Body of pancreas (tissue), 4 donors: ENCODE results near the gene POFUT1. TPM values are rescaled to one million over a fixed set of nuclear protein-coding genes. Genes with fewer than 3 reads are reported as not detected.
A peak's percentile ranks its signal among the peaks of the same experiment; 100 is the strongest.

ENCODE experiments used
- ATAC-seq: fragments of 150-250 bp; one replicate; pipeline ENCODE4 v1.9.1; 2016
- DNase-seq, 4 donors: peaks; one replicate each; pipeline ENCODE4 v3.0.0-alpha.2; 2019
- H3K27ac ChIP-seq, 4 donors: fragments of 200-600 bp; sonication (generic); 1 replicate in 3 of 4; 2 replicates in 1 of 4; pipeline versions ENCODE4 v1.5.1 to v1.6.1; 2016 to 2019; ENCODE audit warnings: mild to moderate bottlenecking in 1 of 4, mixed read lengths in 1 of 4, moderate library complexity in 1 of 4
- H3K27me3 ChIP-seq, 2 donors: fragments of 200-600 bp; sonication (generic); one replicate each; pipeline ENCODE4 v1.6.0; 2016; ENCODE audit warnings: mild to moderate bottlenecking in 1 of 2
- H3K36me3 ChIP-seq, 2 donors: fragments of 200-600 bp; sonication (generic); replicated peaks in 1 of 2; 2 replicates each; pipeline ENCODE4 v1.5.1; 2016; ENCODE audit warnings: low read depth in 2 of 2; ENCODE audit not compliant: insufficient read depth in 1 of 2
- H3K4me1 ChIP-seq: fragments of 200-600 bp; sonication (generic); one replicate; pipeline ENCODE4 v1.6.0; 2016
- H3K4me3 ChIP-seq, 2 donors: fragments of 200-600 bp; sonication (generic); 1 replicate in 1 of 2; 2 replicates in 1 of 2; pipeline ENCODE4 v1.5.1; 2016 to 2019
- H3K9me3 ChIP-seq, 3 donors: fragments of 200-600 bp; sonication (generic); 1 replicate in 2 of 3; 2 replicates in 1 of 3; pipeline ENCODE4 v1.5.1; 2016
- POLR2A ChIP-seq, 3 donors: fragments of 450-650 bp; IDR thresholded peaks; one replicate each; pipeline ENCODE4 v1.6.1; 2016; ENCODE audit warnings: antibody characterized with exemption in 3 of 3, mild to moderate bottlenecking in 2 of 3
- WGBS, 2 donors: methylation state at CpG; one replicate each; pipeline ENCODE4 v1.1.5; 2017; 5-methylcytosine and 5-hydroxymethylcytosine counted together
- intact Hi-C: fragments of 100-400 bp; cut with DNase I; formaldehyde crosslinking; loops from one replicate; pipeline ENCODE4 v1.15.1; 2023
- total RNA-seq, 2 donors: library from RNA; depleted of rRNA; stranded (reverse); fragments of >200 nt; gene quantifications; one replicate each; pipeline ENCODE4 v1.1.0, GENCODE V29; 2016
- TF ChIP-seq, protein P1 (sequence below), 7 experiments: fragments of 450-650 bp in 4 of 7; fragments of 200-600 bp in 3 of 7; sonication (generic) in 3 of 7; IDR thresholded peaks; one replicate each; pipeline ENCODE4 v1.5.1; 2016 to 2019; ENCODE audit warnings: antibody characterized with exemption in 7 of 7

The POFUT1 gene
- total RNA-seq, 2 donors from 2014 or later = 12.2 to 23.6 TPM

DNA sequence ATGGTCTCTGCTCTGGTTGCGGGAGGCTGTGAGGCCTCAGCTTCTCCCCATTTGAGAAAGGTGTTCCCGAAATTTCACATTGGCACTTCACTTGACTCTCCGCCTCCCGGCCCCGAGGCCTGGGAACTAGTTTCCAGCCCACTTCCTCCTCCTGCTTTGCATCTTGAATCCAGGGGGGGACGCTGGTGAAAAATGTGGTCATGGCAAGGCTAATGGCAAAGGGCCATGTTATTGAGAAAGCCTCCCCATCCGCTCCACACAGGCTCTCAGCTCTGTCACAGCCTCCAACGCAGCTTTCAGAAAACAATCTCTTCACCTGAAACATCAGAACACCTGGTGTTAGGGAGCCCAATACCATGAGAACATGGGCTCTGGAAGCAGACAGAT, 5.7 kb upstream of the POFUT1 start:
- intact Hi-C loops = no loop called here
- Histone ChIP-seq H3K4me1 (peaks cover 68% of the 10 kb centered on the region), H3K27ac (peak overlapping the region in 2 of 4 donors; percentile 6 to 22), H3K4me3 (no peak overlapping the region), H3K27me3 (no peaks in the 10 kb centered on the region), H3K36me3 (peaks cover 0 to 4% of the 10 kb centered on the region in 2 donors), H3K9me3 (no peaks in the 10 kb centered on the region)
- DNase-seq (no peak), ATAC-seq (no peak)
- 62 to 73% methylated on average over 7 to 8 of the region's 8 CpGs for WGBS, 2 donors
- no peak for TF ChIP-seq POLR2A (IDR thresholded peaks at IDR 0.05)
- TF ChIP-seq, protein P1, sequence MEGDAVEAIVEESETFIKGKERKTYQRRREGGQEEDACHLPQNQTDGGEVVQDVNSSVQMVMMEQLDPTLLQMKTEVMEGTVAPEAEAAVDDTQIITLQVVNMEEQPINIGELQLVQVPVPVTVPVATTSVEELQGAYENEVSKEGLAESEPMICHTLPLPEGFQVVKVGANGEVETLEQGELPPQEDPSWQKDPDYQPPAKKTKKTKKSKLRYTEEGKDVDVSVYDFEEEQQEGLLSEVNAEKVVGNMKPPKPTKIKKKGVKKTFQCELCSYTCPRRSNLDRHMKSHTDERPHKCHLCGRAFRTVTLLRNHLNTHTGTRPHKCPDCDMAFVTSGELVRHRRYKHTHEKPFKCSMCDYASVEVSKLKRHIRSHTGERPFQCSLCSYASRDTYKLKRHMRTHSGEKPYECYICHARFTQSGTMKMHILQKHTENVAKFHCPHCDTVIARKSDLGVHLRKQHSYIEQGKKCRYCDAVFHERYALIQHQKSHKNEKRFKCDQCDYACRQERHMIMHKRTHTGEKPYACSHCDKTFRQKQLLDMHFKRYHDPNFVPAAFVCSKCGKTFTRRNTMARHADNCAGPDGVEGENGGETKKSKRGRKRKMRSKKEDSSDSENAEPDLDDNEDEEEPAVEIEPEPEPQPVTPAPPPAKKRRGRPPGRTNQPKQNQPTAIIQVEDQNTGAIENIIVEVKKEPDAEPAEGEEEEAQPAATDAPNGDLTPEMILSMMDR (IDR thresholded peaks at IDR 0.05) = no peak

DNA sequence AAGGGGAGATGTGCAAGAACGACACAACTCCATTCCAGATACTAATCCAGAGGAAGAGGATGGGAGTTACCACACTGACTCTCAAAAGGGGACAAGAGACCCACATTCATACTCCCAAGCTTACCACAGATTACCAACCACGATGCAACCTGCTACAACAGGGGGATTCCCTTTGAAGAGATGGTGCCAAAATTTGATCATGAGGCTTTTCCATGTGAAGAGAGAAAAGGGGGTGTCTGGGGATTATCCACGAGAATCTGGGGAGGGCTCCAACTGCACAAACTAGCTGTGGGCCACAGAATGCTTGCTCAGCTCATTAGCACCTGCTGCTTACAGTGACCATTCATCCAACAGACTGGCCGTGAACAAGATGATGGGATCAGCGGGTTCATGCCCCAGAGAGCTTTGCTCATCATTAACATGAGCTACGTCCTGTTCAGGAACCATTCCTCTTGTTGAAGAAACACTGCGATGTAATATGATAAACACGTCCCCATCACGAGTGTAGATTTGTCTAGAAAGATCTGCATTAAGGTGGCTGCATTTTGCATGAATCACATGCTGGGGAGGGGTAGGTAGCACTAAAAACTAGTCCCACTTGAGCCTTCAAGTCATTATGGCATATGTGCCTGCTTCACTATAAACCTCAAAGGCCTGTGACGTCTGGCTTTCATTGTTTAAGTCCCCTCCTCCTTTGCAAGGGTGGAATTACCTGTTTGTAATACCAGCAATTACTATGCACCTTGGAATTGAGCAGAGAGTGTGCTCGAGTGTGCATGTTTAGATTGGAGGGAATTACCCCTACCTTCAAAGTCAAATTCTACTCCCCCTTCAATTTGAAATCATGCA, 4.1 kb upstream of the POFUT1 start:
- Histone ChIP-seq H3K4me3 (no peak overlapping the region), H3K27me3 (no peaks in the 10 kb centered on the region), H3K27ac (peak overlapping the region; percentile 58 to 93 (median 90)), H3K36me3 (peaks cover 0 to 2% of the 10 kb centered on the region in 2 donors), H3K4me1 (peaks cover 72% of the 10 kb centered on the region), H3K9me3 (no peaks in the 10 kb centered on the region)
- TF ChIP-seq, protein P1 (IDR thresholded peaks at IDR 0.05) = no peak
- TF ChIP-seq POLR2A (IDR thresholded peaks at IDR 0.05) = no peak
- intact Hi-C loops = no loop called here
- ATAC-seq (no peak), DNase-seq (no peak)
- 26 to 40% methylated on average over 11 of the region's 11 CpGs for whole genome bisulfite sequencing, 2 donors

DNA sequence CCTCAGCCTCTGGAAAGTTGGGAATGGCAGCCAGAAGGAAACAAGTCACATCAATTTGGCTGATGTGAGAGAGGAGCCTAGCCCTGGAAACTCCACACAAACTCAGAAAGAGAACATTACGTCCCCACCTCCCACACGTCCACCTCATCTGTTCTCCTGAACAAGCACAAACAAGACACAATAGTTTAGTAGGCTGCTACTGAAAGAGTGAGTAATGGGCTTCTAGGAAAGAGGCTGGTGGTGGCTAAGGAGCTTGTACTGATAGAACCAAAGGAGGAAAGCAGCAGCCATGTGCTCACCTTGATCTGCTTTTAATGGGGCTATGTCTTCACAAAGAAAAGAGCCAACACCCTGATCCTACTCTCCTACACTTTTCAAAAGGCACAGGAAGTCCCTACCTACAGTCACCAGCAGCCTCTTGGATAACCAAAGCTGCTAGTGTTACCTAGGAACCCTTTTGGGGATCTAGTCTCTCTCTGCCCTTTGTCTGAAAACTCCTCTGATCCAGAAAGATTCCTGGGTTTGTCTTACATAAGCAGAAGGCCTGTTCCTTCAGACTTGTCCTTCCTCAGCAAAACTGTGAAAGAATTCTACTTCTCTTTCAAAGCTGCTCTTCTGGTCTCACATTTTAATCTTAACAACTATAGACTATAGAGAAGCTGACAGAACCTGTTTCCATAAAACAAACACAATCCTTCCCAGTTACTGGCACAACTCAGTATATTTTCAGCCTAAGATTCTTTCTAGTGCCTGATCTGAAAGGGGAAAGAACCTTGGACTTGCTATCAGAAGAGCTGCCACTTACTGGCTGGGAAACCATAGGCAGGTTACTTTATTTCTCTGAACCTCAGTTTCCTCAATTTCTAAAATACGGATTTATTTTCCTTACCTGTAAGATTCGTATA, 3.2 kb upstream of the POFUT1 start:
- Histone ChIP-seq H3K36me3 (peaks cover 0 to 2% of the 10 kb centered on the region in 2 donors), H3K27ac (peak overlapping the region; percentile 58 to 93 (median 90)), H3K27me3 (no peaks in the 10 kb centered on the region), H3K4me1 (peaks cover 75% of the 10 kb centered on the region), H3K4me3 (no peak overlapping the region), H3K9me3 (no peaks in the 10 kb centered on the region)
- 12 to 17% methylated on average over 4 of the region's 4 CpGs for WGBS, 2 donors
- intact Hi-C loops = no loop called here
- ATAC-seq = peak; percentile 29
- DNase-seq = peak in 3 of 4 donors; percentile 18 to 49 (median 43)
- TF ChIP-seq, protein P1 (IDR thresholded peaks at IDR 0.05) = no peak
- peak in 2 of 3 donors; percentile 12 to 26 for TF ChIP-seq POLR2A (IDR thresholded peaks at IDR 0.05)

DNA sequence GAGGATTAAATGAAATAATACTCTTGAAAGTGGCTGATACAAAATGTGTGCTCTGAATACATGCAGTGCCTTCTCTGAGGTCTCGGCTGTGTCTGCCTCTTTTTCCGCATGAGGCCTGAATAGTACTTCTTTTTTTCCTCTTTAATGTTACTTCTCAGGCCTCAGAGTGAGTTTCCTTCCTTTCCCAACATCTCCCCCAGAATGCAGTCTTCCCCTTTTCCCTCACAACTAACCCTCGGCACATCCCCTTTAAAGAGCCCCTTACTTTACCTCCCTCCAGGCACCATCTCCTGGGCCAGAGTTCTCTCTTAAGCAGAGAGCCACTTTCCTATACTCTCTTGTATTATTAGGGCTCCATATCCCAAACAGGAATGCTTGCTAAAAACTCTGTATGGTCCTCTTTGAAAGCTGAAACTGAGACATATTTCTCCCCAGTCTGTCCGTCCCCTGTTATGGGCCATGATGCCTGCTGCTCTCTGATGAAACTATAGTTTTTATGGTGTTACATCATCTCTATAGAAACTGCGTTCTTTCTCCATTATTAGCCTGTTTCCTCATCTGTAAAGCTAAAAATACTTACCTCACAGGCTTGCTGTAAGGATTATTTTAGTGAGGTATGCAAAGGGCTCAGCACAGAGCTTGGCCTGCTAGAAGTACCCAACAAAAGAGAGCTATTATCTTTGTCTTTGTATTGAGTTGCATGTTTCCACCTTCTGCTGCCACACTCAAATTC, 2.4 kb upstream of the POFUT1 start:
- Histone ChIP-seq H3K36me3 (peaks cover 0 to 2% of the 10 kb centered on the region in 2 donors), H3K4me1 (peaks cover 82% of the 10 kb centered on the region), H3K27ac (peak overlapping the region; percentile 21 to 93 (median 90)), H3K9me3 (no peaks in the 10 kb centered on the region), H3K4me3 (no peak overlapping the region), H3K27me3 (no peaks in the 10 kb centered on the region)
- ATAC-seq (no peak), DNase-seq (no peak)
- intact Hi-C loops = no loop called here
- TF ChIP-seq, protein P1 (IDR thresholded peaks at IDR 0.05) = no peak
- no peak for TF ChIP-seq POLR2A (IDR thresholded peaks at IDR 0.05)
- 24 to 42% methylated on average over 5 of the region's 5 CpGs for WGBS, 2 donors
